GM12878 (cell line): ENCODE results near the gene SETBP1.

Experiments
- MTA3 ChIP-seq: IDR thresholded peaks from 2 replicates; pipeline ENCODE4 v1.6.1; 2012; ENCODE audit warnings: low read length, inconsistent platforms, borderline replicate concordance
- MYC ChIP-seq: IDR thresholded peaks from 2 replicates; pipeline ENCODE4 v1.6.1; 2011; ENCODE audit warnings: mild to moderate bottlenecking, low read length, moderate library complexity, inconsistent platforms; ENCODE audit not compliant: insufficient read depth, insufficient replicate concordance, insufficient read length, severe bottlenecking
- POLR2A ChIP-seq: IDR thresholded peaks from 2 replicates; pipeline ENCODE4 v1.6.1; 2011; ENCODE audit warnings: low read depth, mild to moderate bottlenecking, low read length
- RAD21 ChIP-seq: IDR thresholded peaks from 2 replicates; pipeline ENCODE4 v1.6.1; 2011; ENCODE audit warnings: mild to moderate bottlenecking, low read depth, low read length, moderate library complexity; ENCODE audit not compliant: insufficient read depth
- SRF ChIP-seq, 2 experiments: IDR thresholded peaks; 2 replicates each; pipeline ENCODE4 v1.6.1; 2011; ENCODE audit warnings: low read depth in 2 of 2, low read length in 2 of 2, mild to moderate bottlenecking in 1 of 2, moderate library complexity in 1 of 2
- TF ChIP-seq, protein P1 (sequence below), 3 experiments: IDR thresholded peaks in 2 of 3; conservative IDR thresholded peaks in 1 of 3; 2 replicates each; pipeline ENCODE4 v1.5.1; 2011; ENCODE audit warnings: low read depth in 3 of 3, low read length in 3 of 3, mild to moderate bottlenecking in 3 of 3, control low read depth in 2 of 3, moderate library complexity in 2 of 3, inconsistent platforms in 1 of 3, mixed read lengths in 1 of 3; ENCODE audit not compliant: control insufficient read depth in 2 of 3, insufficient read depth in 1 of 3; ENCODE audit errors: extremely low read depth in 1 of 3

DNA sequence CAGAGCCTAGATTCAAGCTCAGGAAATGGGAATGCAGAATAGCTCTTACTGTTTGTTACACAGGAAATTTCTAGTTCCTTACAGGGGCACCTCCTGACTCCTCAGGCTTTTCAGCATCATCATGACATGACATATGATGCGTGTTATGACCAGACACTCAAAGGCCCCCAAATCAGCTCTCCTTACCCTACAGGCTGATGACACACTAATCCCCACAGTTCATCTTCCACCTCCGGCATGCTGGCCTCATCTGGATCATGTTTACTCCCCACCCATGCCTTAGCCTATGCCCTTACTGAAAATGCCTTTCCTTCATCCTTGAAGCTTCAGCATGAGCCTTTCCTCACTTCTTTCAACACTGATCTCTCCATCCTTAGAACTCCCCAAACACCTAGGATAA, 356.9 kb downstream of the SETBP1 start:
- no peak for TF ChIP-seq SRF (IDR thresholded peaks at IDR 0.05; ENCODE audit: low read depth in 2 of 2, low read length in 2 of 2)
- no peak for TF ChIP-seq POLR2A
- no peak for TF ChIP-seq MTA3
- TF ChIP-seq, protein P1, sequence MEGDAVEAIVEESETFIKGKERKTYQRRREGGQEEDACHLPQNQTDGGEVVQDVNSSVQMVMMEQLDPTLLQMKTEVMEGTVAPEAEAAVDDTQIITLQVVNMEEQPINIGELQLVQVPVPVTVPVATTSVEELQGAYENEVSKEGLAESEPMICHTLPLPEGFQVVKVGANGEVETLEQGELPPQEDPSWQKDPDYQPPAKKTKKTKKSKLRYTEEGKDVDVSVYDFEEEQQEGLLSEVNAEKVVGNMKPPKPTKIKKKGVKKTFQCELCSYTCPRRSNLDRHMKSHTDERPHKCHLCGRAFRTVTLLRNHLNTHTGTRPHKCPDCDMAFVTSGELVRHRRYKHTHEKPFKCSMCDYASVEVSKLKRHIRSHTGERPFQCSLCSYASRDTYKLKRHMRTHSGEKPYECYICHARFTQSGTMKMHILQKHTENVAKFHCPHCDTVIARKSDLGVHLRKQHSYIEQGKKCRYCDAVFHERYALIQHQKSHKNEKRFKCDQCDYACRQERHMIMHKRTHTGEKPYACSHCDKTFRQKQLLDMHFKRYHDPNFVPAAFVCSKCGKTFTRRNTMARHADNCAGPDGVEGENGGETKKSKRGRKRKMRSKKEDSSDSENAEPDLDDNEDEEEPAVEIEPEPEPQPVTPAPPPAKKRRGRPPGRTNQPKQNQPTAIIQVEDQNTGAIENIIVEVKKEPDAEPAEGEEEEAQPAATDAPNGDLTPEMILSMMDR (IDR thresholded peaks at IDR 0.05 in 2 of 3, conservative IDR thresholded peaks at IDR 0.05 in 1 of 3; ENCODE audit: control insufficient read depth in 2 of 3, extremely low read depth in 1 of 3, insufficient read depth in 1 of 3, low read depth in 3 of 3, low read length in 3 of 3), result no peak
- no peak for TF ChIP-seq MYC
- no peak for TF ChIP-seq RAD21
